Neural cell (in vitro differentiated cells): ENCODE data around the gene OPRD1. TPM values are rescaled to one million over a fixed set of nuclear protein-coding genes. Genes with fewer than 3 reads are reported as not detected.

ENCODE experiments used
- H2AFZ ChIP-seq: fragments of 200-600, 300-800 bp; sonication (generic), shearing (Covaris generic); 2 replicates; pipeline ENCODE4 v1.6.0; 2014; ENCODE audit warnings: low read depth, mild to moderate bottlenecking, antibody characterized with exemption, low read length, moderate library complexity
- H3F3A ChIP-seq: fragments of 200-600 bp; shearing (Covaris generic); 2 replicates; pipeline ENCODE4 v1.6.1; 2016; ENCODE audit warnings: mild to moderate bottlenecking, moderate library complexity, mixed read lengths, antibody characterized with exemption, low read length; ENCODE audit not compliant: insufficient read depth, poor library complexity, severe bottlenecking
- H3K27ac ChIP-seq: fragments of 200-600, 300-800 bp; sonication (generic), shearing (Covaris generic); 2 replicates; pipeline ENCODE4 v1.5.1; 2014; ENCODE audit warnings: mild to moderate bottlenecking, low read length, moderate library complexity
- H3K27me3 ChIP-seq: fragments of 300-800, 200-600 bp; sonication (generic), shearing (Covaris generic); 2 replicates; pipeline ENCODE4 v1.6.0; 2014; ENCODE audit warnings: mild to moderate bottlenecking, low read depth, low read length, moderate library complexity; ENCODE audit not compliant: insufficient read depth
- H3K36me3 ChIP-seq: fragments of 300-800, 200-600 bp; sonication (generic), shearing (Covaris generic); 2 replicates; pipeline ENCODE4 v1.5.1; 2014; ENCODE audit warnings: mild to moderate bottlenecking, antibody characterized with exemption, low read length, moderate library complexity; ENCODE audit not compliant: insufficient read depth
- H3K4me2 ChIP-seq: fragments of 300-800, 200-600 bp; sonication (generic), shearing (Covaris generic); 2 replicates; pipeline ENCODE4 v1.6.0; 2014; ENCODE audit warnings: mild to moderate bottlenecking, low read length
- H3K4me3 ChIP-seq: fragments of 300-800, 200-600 bp; sonication (generic), shearing (Covaris generic); 2 replicates; pipeline ENCODE4 v1.5.1; 2014; ENCODE audit warnings: mild to moderate bottlenecking, low read length, moderate library complexity
- H3K79me2 ChIP-seq: fragments of 200-600 bp; shearing (Covaris generic); replicated peaks from 2 replicates; pipeline ENCODE4 v1.6.0; 2014; ENCODE audit warnings: mild to moderate bottlenecking, low read length, moderate library complexity; ENCODE audit not compliant: insufficient read depth
- H3K9ac ChIP-seq: fragments of 300-800, 200-600 bp; sonication (generic), shearing (Covaris generic); 2 replicates; pipeline ENCODE4 v1.6.1; 2016; ENCODE audit warnings: mild to moderate bottlenecking, low read length, mixed read lengths
- H3K9me2 ChIP-seq: fragments of 200-600 bp; shearing (Covaris generic); 2 replicates; pipeline ENCODE4 v1.6.1; 2016; ENCODE audit warnings: mild to moderate bottlenecking, low read length, mixed read lengths; ENCODE audit not compliant: insufficient read depth
- H3K9me3 ChIP-seq: fragments of 200-600, 300-800 bp; sonication (generic), shearing (Covaris generic); 2 replicates; pipeline ENCODE4 v1.6.1; 2016; ENCODE audit warnings: mild to moderate bottlenecking, mixed run types, low read length, moderate library complexity, mixed read lengths
- H4K20me1 ChIP-seq: fragments of 200-600 bp; shearing (Covaris generic); 2 replicates; pipeline ENCODE4 v1.6.1; 2016; ENCODE audit warnings: mild to moderate bottlenecking, mixed run types; ENCODE audit not compliant: insufficient read depth
- CTCF ChIP-seq: fragments of 450-650 bp; IDR thresholded peaks from 2 replicates; pipeline ENCODE4 v1.5.1; 2014; ENCODE audit warnings: antibody characterized with exemption, mild to moderate bottlenecking, moderate library complexity; ENCODE audit not compliant: poor library complexity, severe bottlenecking
- EP300 ChIP-seq: fragments of 450-650 bp; conservative IDR thresholded peaks from 2 replicates; pipeline ENCODE4 v1.6.1; 2014; ENCODE audit warnings: antibody characterized with exemption, mild to moderate bottlenecking, moderate library complexity; ENCODE audit not compliant: poor library complexity, severe bottlenecking
- EZH2 ChIP-seq: fragments of 200-600, 300-800 bp; shearing (Covaris generic), sonication (generic); IDR thresholded peaks from 2 replicates; pipeline ENCODE4 v1.6.1; 2014; ENCODE audit warnings: antibody characterized with exemption, low read length, borderline replicate concordance, mild to moderate bottlenecking; ENCODE audit not compliant: insufficient read depth, poor library complexity, severe bottlenecking
- MXI1 ChIP-seq: fragments of 450-650 bp; conservative IDR thresholded peaks from 2 replicates; pipeline ENCODE4 v1.6.1; 2014; ENCODE audit warnings: antibody characterized with exemption, mild to moderate bottlenecking; ENCODE audit not compliant: poor library complexity, severe bottlenecking
- POLR2AphosphoS5 ChIP-seq: IDR thresholded peaks from 2 replicates; pipeline ENCODE4 v1.6.1; 2012
- RAD21 ChIP-seq: fragments of 450-650 bp; conservative IDR thresholded peaks from 2 replicates; pipeline ENCODE4 v1.6.1; 2014; ENCODE audit warnings: antibody characterized with exemption, mild to moderate bottlenecking, moderate library complexity
- REST ChIP-seq: IDR thresholded peaks from 2 replicates; pipeline ENCODE4 v1.6.1; 2012; ENCODE audit warnings: borderline replicate concordance
- SMC3 ChIP-seq: fragments of 450-650 bp; conservative IDR thresholded peaks from 2 replicates; pipeline ENCODE4 v1.6.1; 2014; ENCODE audit warnings: antibody characterized with exemption, mild to moderate bottlenecking, moderate library complexity; ENCODE audit not compliant: poor library complexity
- TAF1 ChIP-seq: IDR thresholded peaks from 2 replicates; pipeline ENCODE4 v1.6.1; 2012; ENCODE audit warnings: low read depth
- polyA plus RNA-seq: library from polyadenylated mRNA; depleted of rRNA; stranded (reverse); fragments of >200 nt; gene quantifications from 2 replicates; pipeline ENCODE4 v1.2.3, GENCODE V29; 2014

Gene OPRD1
- polyA plus RNA-seq, 1 donor from 2014 or later: 0.09 TPM

- Histone ChIP-seq H4K20me1 (no peaks in the 10 kb centered on the region), H3K9ac (no peak overlapping the region), H3K79me2 (no peaks in the 10 kb centered on the region), H3K27ac (no peak overlapping the region), H3K9me2 (no peaks in the 10 kb centered on the region), H3K9me3 (no peaks in the 10 kb centered on the region), H2AFZ (no peak overlapping the region), H3K4me3 (no peak overlapping the region), H3K4me2 (no peak overlapping the region), H3K27me3 (peaks cover 22% of the 10 kb centered on the region), H3K36me3 (no peaks in the 10 kb centered on the region), H3F3A (no peaks in the 10 kb centered on the region)
- TF ChIP-seq TAF1: no peak
- no peak for TF ChIP-seq RAD21
- no peak for TF ChIP-seq MXI1
- TF ChIP-seq EP300: no peak
- no peak for TF ChIP-seq EZH2
- no peak for TF ChIP-seq REST
- TF ChIP-seq POLR2AphosphoS5: no peak
- TF ChIP-seq CTCF: no peak
- no peak for TF ChIP-seq SMC3
These were observed 5.2 kb downstream of the OPRD1 start for GRCh38 chr1:28817133-28817532.

GRCh38 chr1:28819020-28819419 is 7.0 kb downstream of the OPRD1 start:
- no peak overlapping the region for H3K9ac ChIP-seq
- no peaks in the 10 kb centered on the region for H4K20me1 ChIP-seq
- H3K4me3 ChIP-seq: no peak overlapping the region
- H3K27me3 ChIP-seq: peaks cover 4% of the 10 kb centered on the region
- no peaks in the 10 kb centered on the region for H3K9me3 ChIP-seq
- no peaks in the 10 kb centered on the region for H3K79me2 ChIP-seq
- H3K36me3 ChIP-seq: no peaks in the 10 kb centered on the region
- TF ChIP-seq RAD21 (no peak), SMC3 (no peak), CTCF (no peak), TAF1 (no peak), MXI1 (no peak), EZH2 (no peak), EP300 (no peak), REST (no peak), POLR2AphosphoS5 (no peak)
- no peak overlapping the region for H3K4me2 ChIP-seq
- H3F3A ChIP-seq: no peaks in the 10 kb centered on the region
- no peak overlapping the region for H2AFZ ChIP-seq
- H3K27ac ChIP-seq: no peak overlapping the region
- H3K9me2 ChIP-seq: no peaks in the 10 kb centered on the region
